ENCODE results near the gene MYO1F. TPM values are rescaled to one million over a fixed set of nuclear protein-coding genes. Genes with fewer than 3 reads are reported as not detected.

The MYO1F gene
- total and polyA plus RNA-seq, 11 donors, result 1.8 to 56.6 (median 4.7) TPM

- peaks cover 0 to 6% (median 0%) of the 10 kb centered on the region in 9 donors for H3K27me3 ChIP-seq
- no peak overlapping the region for H3K4me3 ChIP-seq
- peaks cover 0 to 35% (median 13%) of the 10 kb centered on the region in 12 donors for H3K4me1 ChIP-seq
- no peaks in the 10 kb centered on the region for H3K36me3 ChIP-seq
- intact Hi-C loops (cut with DNase I), result no loop called here
- no peak for TF ChIP-seq POLR2A (IDR thresholded peaks at IDR 0.05)
- TF ChIP-seq, protein P1, sequence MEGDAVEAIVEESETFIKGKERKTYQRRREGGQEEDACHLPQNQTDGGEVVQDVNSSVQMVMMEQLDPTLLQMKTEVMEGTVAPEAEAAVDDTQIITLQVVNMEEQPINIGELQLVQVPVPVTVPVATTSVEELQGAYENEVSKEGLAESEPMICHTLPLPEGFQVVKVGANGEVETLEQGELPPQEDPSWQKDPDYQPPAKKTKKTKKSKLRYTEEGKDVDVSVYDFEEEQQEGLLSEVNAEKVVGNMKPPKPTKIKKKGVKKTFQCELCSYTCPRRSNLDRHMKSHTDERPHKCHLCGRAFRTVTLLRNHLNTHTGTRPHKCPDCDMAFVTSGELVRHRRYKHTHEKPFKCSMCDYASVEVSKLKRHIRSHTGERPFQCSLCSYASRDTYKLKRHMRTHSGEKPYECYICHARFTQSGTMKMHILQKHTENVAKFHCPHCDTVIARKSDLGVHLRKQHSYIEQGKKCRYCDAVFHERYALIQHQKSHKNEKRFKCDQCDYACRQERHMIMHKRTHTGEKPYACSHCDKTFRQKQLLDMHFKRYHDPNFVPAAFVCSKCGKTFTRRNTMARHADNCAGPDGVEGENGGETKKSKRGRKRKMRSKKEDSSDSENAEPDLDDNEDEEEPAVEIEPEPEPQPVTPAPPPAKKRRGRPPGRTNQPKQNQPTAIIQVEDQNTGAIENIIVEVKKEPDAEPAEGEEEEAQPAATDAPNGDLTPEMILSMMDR (IDR thresholded peaks at IDR 0.05), result no peak
- no peak for ATAC-seq
- H3K27ac ChIP-seq, result peak overlapping the region in 8 of 12 donors; percentile 22 to 84 (median 48)
- WGBS, 4 donors, result 39 to 44% (median 41%) methylated on average over 17 to 18 of the region's 18 CpGs
- H3K9me3 ChIP-seq, result no peaks in the 10 kb centered on the region
- peak in 2 of 5 donors; percentile 44 to 45 for DNase-seq
These were observed 34.2 kb upstream of the MYO1F start for GRCh38 chr19:8611391-8611876.

DNA sequence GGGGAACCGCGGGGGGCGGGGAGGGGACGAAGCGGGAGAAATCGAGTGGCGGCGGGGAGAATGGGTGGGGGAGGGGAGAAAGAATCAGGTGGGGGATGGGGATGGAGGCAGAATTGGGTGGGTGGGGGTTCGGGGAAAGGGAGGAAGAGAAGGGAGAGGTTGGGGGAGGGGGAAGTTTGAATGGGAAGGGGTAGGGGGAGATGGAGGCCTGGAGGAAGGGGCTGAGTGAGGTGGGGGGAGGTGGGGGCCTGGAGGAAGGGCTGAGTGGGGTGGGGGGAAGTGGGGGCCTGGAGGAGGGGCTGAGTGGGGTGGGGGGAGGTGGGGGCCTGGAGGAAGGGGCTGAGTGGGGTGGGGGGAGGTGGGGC, 33.7 kb upstream of the MYO1F start:
- Histone ChIP-seq H3K27ac (peak overlapping the region in 9 of 12 donors; percentile 44 to 92 (median 84)), H3K9me3 (no peaks in the 10 kb centered on the region), H3K36me3 (peaks cover 0 to 1% (median 0%) of the 10 kb centered on the region in 9 donors), H3K4me1 (peaks cover 0 to 35% (median 13%) of the 10 kb centered on the region in 12 donors), H3K27me3 (peaks cover 0 to 6% (median 0%) of the 10 kb centered on the region in 9 donors), H3K4me3 (peak overlapping the region; percentile 23 to 92 (median 65))
- TF ChIP-seq, protein P1 (IDR thresholded peaks at IDR 0.05), result no peak
- TF ChIP-seq POLR2A (IDR thresholded peaks at IDR 0.05), result no peak
- no peak for DNase-seq
- WGBS, 4 donors, result 0 to 4% (median 3%) methylated on average over 5 to 9 of the region's 9 CpGs; no CpG with 5 or more reads in 1 of the 4 donors
- ATAC-seq, result no peak
- intact Hi-C loops (cut with DNase I), result no loop called here

GRCh38 chr19:8610041-8610935, 33.0 kb upstream of the MYO1F start, which contains the start of gene ADAMTS10:
Gene ADAMTS10, minus strand, starts transcription at chr19:8610715. Its CDS starts 5,005 bp downstream, at chr19:8605710.
- Histone ChIP-seq H3K4me3 (peak within 1 kb of the TSS; percentile 32 to 92 (median 65)), H3K27me3 (peaks cover 0 to 6% (median 0%) of the 10 kb centered on the region in 9 donors), H3K27ac (peak within 1 kb of the TSS; percentile 64 to 92 (median 84)), H3K36me3 (peaks cover 0 to 3% (median 0%) of the 10 kb centered on the region in 9 donors), H3K9me3 (peaks cover 0 to under 1% (median 0%) of the 10 kb centered on the region in 12 donors), H3K4me1 (peaks cover 0 to 32% (median 13%) of the 10 kb centered on the region in 12 donors)
- intact Hi-C loops (cut with DNase I), result no loop called here
- DNase-seq, result peak; percentile 57 to 79 (median 64)
- peak in 3 of 4 donors; percentile 3 to 17 (median 11) for ATAC-seq
- WGBS, 4 donors, result 1 to 3% (median 1%) methylated on average over 33 to 74 of the region's 74 CpGs
- TF ChIP-seq POLR2A (IDR thresholded peaks at IDR 0.05), result no peak
- TF ChIP-seq, protein P1 (IDR thresholded peaks at IDR 0.05), result no peak
